GM15510 (cell line): ENCODE data around the gene ACOT7.

Experiments
- POLR2A ChIP-seq: IDR thresholded peaks from 3 replicates; pipeline ENCODE4 v1.6.1; 2011; ENCODE audit warnings: borderline replicate concordance; ENCODE audit not compliant: insufficient read length; ENCODE audit errors: extremely low read depth

ACOT7 gene

GRCh38 chr1:6378096-6378746, 15.3 kb downstream of the ACOT7 start:
- no peak for TF ChIP-seq POLR2A

GRCh38 chr1:6373961-6374720, 19.4 kb downstream of the ACOT7 start:
- TF ChIP-seq POLR2A: no peak

DNA sequence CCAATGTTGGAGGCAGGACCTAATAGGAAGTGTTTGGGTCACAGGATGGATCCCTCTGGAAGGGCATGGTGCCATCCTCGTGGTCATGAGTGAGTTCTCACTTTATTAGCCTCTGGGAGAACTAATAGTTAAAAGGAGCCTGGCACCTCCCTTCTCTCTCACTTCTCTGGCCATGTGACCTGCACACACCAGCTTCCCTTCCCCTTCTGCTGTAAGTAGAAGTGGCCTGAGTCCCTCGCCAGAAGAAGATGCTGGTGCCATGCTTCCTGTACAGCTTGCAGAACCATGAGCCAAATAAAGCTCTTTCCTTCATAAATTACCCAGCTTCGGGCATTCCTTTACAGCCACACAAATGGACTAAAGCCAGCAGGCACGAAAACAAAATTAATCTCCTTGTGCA, 23.6 kb downstream of the ACOT7 start:
- no peak for TF ChIP-seq POLR2A

DNA sequence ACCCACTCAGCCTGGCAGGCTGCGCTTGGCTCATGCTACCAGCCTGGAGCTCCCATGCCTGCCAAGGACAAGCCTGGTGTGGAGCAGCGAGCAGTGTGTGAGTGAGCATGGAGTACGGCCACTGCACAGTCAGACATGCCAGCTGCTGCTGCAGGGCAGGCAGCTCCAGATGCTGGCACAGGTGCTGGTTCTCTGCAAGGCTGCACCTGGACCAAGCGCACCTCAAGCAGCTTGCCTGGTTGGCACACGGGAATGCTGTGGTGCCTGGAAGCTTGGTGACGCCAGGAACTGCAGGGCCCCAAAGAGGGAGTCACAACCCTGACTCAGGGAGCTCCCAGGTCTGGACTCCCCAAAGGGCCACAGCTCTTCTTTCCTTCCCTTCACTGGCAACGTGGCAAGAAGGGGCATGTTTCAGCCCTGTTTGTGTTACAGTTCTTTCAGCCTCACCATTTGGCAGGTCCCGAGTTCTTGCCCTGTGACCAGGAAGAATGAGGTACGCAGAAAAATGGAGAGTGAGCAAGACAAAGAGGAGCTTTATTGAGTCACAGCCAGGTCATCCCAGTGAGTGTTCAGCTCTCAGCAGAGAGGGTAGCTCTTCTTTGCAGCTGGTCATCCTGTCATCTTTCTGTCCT, 26.1 kb downstream of the ACOT7 start:
- no peak for TF ChIP-seq POLR2A

DNA sequence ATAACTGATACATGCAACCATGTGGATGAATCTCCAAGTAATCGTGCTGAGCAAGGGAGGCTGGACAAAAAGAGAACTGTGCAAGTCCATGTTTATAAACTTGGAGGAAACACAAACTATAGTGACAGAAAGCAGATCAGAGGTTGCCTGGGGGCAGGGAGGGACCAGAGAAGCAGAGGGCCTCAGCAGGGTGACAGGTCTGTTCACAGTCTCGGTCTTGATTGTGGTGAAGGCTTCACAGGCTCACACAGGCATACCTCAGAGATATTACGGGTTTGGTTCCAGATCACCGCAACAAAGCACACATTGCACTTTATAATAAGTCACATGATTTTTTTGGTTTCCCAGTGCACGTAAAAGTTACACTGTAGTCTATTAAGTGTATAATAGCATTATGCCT, 28.5 kb downstream of the ACOT7 start:
- no peak for TF ChIP-seq POLR2A

DNA sequence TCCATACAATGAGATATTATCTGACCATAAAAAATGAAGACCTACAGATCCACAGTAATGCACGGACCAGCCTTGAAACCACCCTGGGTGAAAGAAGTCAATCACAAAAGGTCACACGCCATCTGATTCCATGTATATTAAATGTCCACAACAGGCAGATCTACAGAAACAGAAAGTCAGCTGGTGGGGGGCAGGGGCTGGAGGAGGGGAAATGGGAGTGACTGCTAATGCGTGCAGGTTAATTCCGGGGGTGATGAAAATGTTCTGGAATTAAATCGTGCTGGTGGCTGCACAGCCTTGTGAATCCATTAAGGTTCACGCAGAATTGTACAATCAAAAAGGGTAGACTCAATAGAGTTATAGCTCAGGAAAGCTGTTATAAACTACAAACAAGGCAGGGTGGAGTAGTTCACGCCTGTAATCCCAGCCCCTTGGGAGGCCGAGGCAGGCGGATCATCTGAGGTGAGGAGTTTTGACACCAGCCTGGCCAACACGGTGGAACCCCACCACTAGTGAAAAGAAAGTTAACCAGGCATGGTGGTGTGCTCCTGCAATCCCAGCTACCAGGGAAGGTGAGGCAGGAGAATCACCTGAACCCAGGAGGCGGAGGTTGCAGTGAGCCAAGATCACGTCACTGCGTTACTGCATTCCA, 32.3 kb downstream of the ACOT7 start:
- no peak for TF ChIP-seq POLR2A

- TF ChIP-seq POLR2A: no peak
Observed at GRCh38 chr1:6360517-6361070, 33.0 kb downstream of the ACOT7 start.

DNA sequence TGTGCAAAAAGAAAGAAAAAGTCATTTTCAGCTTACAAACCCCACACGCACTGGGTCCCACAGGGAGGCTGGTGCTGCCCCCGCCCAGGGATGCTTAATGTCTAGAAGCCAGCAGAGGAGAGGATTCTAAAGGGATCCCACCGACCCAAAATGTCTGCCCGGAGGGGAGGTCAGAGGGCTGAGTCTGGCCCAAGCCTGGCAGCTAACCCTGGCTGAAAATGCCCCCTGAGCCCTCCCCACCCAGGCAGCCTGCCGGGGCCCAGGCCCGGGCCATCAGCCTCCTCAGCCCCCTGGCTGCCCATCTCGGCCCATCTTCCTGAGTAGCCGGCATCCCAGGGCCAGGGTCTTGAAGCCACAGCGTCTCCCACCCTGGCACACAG, 33.5 kb downstream of the ACOT7 start:
- TF ChIP-seq POLR2A: no peak

- peak; percentile 41 for TF ChIP-seq POLR2A
Observed at GRCh38 chr1:6359216-6360116, 34.1 kb downstream of the ACOT7 start.

GRCh38 chr1:6358757-6359201, 34.8 kb downstream of the ACOT7 start:
- TF ChIP-seq POLR2A: no peak

GRCh38 chr1:6358144-6358624, 35.4 kb downstream of the ACOT7 start:
- no peak for TF ChIP-seq POLR2A

DNA sequence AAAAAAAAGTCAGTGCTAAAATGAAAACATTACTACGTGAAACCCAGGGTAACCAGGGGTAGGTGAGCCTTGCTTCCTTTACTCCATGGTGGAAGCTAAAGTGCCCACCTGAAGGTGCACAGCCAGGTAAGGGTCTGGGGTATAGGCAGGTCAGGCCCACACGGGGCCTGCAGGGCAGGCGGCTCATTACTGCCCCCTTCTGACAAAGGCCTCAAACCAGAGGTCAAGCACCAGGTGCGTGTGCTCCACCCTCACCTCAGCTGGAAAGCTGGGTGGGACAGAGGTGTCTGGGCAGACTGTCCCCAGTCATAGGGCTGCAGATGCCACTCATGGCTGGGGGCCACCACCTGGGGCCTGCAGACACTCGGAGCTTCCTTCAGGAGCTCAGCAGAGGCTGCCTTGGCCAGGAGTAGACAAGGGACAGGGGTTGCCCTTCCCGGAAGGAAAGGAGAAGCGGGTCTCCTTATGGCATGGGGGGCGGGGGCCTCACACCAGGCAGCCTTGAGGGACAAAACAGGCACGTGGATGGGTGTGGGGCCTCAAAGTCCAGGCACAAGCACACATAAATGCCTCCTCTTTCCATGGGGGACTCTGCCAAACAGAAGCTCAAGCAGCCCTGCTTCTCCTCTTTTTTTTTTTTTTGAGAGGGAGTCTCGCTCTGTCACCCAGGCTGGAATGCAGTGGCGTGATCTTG, 36.2 kb downstream of the ACOT7 start:
- TF ChIP-seq POLR2A: no peak

GRCh38 chr1:6355621-6356020, 37.9 kb downstream of the ACOT7 start:
- TF ChIP-seq POLR2A: no peak

- TF ChIP-seq POLR2A: no peak
Observed at GRCh38 chr1:6354659-6355317, 38.8 kb downstream of the ACOT7 start.
